Stimulated activated CD8-positive, alpha-beta memory T cell treated with anti-CD3 and anti-CD28 coated beads, Interleukin-12 subunit alpha, Interleukin-12 subunit beta, amount 100 ng/mL, for 24 hours (primary cell): ENCODE results near the gene ACSS1.

Source experiments
- DNase-seq: peaks from one replicate; pipeline ENCODE4 v3.0.0-alpha.2; 2020; ENCODE audit errors: extremely low read depth

Gene ACSS1

GRCh38 chr20:25030649-25031207 is 27.2 kb downstream of the ACSS1 start:
- no peak for DNase-seq

- DNase-seq = no peak
Observed at GRCh38 chr20:25030007-25030648, 27.8 kb downstream of the ACSS1 start.

GRCh38 chr20:25025986-25026605 is 31.8 kb downstream of the ACSS1 start:
- DNase-seq = no peak

GRCh38 chr20:25025091-25025861 is 32.7 kb downstream of the ACSS1 start:
- DNase-seq = no peak

- DNase-seq = no peak
Observed at GRCh38 chr20:25024171-25024570, 33.8 kb downstream of the ACSS1 start.

GRCh38 chr20:25023356-25023755 is 34.6 kb downstream of the ACSS1 start:
- no peak for DNase-seq

GRCh38 chr20:25022680-25023079 is 35.3 kb downstream of the ACSS1 start:
- DNase-seq = no peak

GRCh38 chr20:25021336-25021735 is 36.6 kb downstream of the ACSS1 start:
- DNase-seq = no peak

- no peak for DNase-seq
Observed at GRCh38 chr20:25020901-25021301, 37.0 kb downstream of the ACSS1 start.

GRCh38 chr20:25020345-25020744 is 37.6 kb downstream of the ACSS1 start:
- no peak for DNase-seq

GRCh38 chr20:25019381-25020155 is 38.4 kb downstream of the ACSS1 start:
- no peak for DNase-seq

- DNase-seq = no peak
Observed at GRCh38 chr20:25018841-25019240, 39.1 kb downstream of the ACSS1 start.

GRCh38 chr20:25018425-25018824 is 39.5 kb downstream of the ACSS1 start:
- no peak for DNase-seq

- DNase-seq = no peak
Observed at GRCh38 chr20:25017257-25017803, 40.6 kb downstream of the ACSS1 start.

GRCh38 chr20:25016471-25016870 is 41.5 kb downstream of the ACSS1 start:
- DNase-seq = no peak

GRCh38 chr20:25015986-25016385 is 42.0 kb downstream of the ACSS1 start:
- DNase-seq = no peak

GRCh38 chr20:25014816-25015215 is 43.1 kb downstream of the ACSS1 start:
- DNase-seq = no peak

- DNase-seq = no peak
Observed at GRCh38 chr20:25013478-25014380, 44.2 kb downstream of the ACSS1 start.

GRCh38 chr20:25012616-25013189 is 45.2 kb downstream of the ACSS1 start:
- no peak for DNase-seq

- DNase-seq = no peak
Observed at GRCh38 chr20:25011831-25012241, 46.1 kb downstream of the ACSS1 start.
